ENCODE data around the gene DHRS9. TPM values are rescaled to one million over a fixed set of nuclear protein-coding genes. Genes with fewer than 3 reads are reported as not detected.

Gene DHRS9
- total and polyA plus RNA-seq, 11 donors: 0.81 to 30.9 (median 1.9) TPM

- 73 to 84% (median 77%) methylated on average over 5 to 6 of the region's 6 CpGs for WGBS, 4 donors
- peak in 1 of 4 donors; percentile 66 for ATAC-seq
- TF ChIP-seq, protein P1, sequence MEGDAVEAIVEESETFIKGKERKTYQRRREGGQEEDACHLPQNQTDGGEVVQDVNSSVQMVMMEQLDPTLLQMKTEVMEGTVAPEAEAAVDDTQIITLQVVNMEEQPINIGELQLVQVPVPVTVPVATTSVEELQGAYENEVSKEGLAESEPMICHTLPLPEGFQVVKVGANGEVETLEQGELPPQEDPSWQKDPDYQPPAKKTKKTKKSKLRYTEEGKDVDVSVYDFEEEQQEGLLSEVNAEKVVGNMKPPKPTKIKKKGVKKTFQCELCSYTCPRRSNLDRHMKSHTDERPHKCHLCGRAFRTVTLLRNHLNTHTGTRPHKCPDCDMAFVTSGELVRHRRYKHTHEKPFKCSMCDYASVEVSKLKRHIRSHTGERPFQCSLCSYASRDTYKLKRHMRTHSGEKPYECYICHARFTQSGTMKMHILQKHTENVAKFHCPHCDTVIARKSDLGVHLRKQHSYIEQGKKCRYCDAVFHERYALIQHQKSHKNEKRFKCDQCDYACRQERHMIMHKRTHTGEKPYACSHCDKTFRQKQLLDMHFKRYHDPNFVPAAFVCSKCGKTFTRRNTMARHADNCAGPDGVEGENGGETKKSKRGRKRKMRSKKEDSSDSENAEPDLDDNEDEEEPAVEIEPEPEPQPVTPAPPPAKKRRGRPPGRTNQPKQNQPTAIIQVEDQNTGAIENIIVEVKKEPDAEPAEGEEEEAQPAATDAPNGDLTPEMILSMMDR (IDR thresholded peaks at IDR 0.05): peak in 3 of 12 donors; percentile 11 to 15 (median 14)
- TF ChIP-seq POLR2A (IDR thresholded peaks at IDR 0.05): no peak
These were observed 18.5 kb downstream of the DHRS9 start for GRCh38 chr2:169087757-169088379.

GRCh38 chr2:169089182-169089581, 19.8 kb downstream of the DHRS9 start:
- H3K9me3 ChIP-seq: peaks cover 0 to 14% (median 0%) of the 10 kb centered on the region in 12 donors
- TF ChIP-seq, protein P1 (IDR thresholded peaks at IDR 0.05): no peak
- H3K4me3 ChIP-seq: no peak overlapping the region
- no peaks in the 10 kb centered on the region for H3K27me3 ChIP-seq
- H3K27ac ChIP-seq: no peak overlapping the region
- peaks cover 0 to 24% (median 0%) of the 10 kb centered on the region in 12 donors for H3K4me1 ChIP-seq
- intact Hi-C loops (cut with DNase I): loop anchor here in 1 of 10 donors (10.0 kb wide), 1 partner anchor 124 kb away; no protein-coding TSS in a partner anchor
- DNase-seq: no peak
- no peaks in the 10 kb centered on the region for H3K36me3 ChIP-seq
- 55 to 77% (median 63%) methylated on average over 2 of the region's 2 CpGs for WGBS, 4 donors
- no peak for ATAC-seq

More at GRCh38 chr2:169087757-169088379, 18.5 kb downstream of the DHRS9 start:
- H3K4me3 ChIP-seq: no peak overlapping the region
- no peaks in the 10 kb centered on the region for H3K36me3 ChIP-seq
- H3K27ac ChIP-seq: no peak overlapping the region
- H3K4me1 ChIP-seq: peaks cover 0 to 27% (median 0%) of the 10 kb centered on the region in 12 donors
- no peaks in the 10 kb centered on the region for H3K27me3 ChIP-seq
- DNase-seq: no peak
- intact Hi-C loops (cut with DNase I): loop anchor here in 1 of 10 donors (10.0 kb wide), 1 partner anchor 123 kb away; no protein-coding TSS in a partner anchor
- H3K9me3 ChIP-seq: peaks cover 0 to 14% (median 0%) of the 10 kb centered on the region in 12 donors

DNA sequence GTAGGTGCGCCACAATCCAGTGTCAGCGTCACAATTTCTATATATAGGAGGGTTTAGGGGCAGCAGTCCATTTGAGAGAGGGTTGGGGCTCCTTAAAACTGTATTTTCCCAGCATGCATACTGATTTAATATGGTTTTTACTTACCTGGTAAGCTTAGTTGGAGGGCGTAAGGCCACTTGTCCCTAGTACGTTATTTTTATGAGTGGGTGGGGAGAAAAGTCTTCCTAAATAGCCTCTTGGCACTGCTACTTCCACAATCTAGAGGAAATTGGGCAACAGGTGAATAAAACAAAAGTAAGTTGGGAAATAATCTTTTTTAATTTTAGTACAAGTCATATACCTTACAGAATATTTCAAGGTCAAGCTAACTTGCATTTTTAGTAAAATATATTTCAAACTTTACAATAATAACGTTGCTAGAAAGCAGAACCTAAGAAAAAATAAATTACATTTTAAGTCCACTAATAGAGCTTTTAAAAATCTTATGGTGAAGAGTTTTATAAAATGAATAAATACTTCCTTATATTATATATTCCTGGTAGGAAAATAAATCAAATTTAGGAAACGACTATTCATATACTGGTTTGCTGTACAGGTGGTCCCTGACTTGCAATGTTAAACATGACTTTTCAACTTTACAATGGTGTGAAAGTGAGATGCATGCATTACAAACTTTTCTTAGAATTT, 20.9 kb downstream of the DHRS9 start:
- Histone ChIP-seq H3K9me3 (peaks cover 0 to 5% (median 0%) of the 10 kb centered on the region in 12 donors), H3K4me3 (no peak overlapping the region), H3K36me3 (no peaks in the 10 kb centered on the region), H3K27ac (no peak overlapping the region), H3K27me3 (no peaks in the 10 kb centered on the region), H3K4me1 (peaks cover 0 to 35% (median under 1%) of the 10 kb centered on the region in 12 donors)
- ATAC-seq: no peak
- DNase-seq: no peak
- intact Hi-C loops (cut with DNase I): no loop called here
- WGBS, 4 donors: 82 to 87% (median 85%) methylated on average over 6 of the region's 6 CpGs
- no peak for TF ChIP-seq POLR2A (IDR thresholded peaks at IDR 0.05)
- TF ChIP-seq, protein P1 (IDR thresholded peaks at IDR 0.05): no peak

DNA sequence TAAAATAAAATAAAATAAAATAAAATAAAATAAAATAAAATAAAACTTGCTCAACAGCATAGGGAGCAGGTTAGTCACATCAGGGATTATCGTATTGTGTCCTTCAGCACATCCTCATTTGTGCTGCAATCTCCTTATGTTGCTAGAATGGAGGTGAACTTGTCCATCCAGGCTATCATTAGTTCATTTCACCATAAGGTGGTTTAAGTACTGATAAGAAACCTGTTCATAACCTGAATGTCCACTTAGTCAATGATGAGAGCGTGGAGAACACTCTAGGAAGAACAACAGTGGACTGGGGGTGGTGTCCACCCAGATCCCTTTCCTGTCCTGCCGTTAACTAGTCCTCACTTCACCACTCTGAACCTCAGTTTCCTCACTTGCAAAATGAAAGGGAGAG, 21.9 kb downstream of the DHRS9 start:
- TF ChIP-seq, protein P1 (IDR thresholded peaks at IDR 0.05): no peak
- TF ChIP-seq POLR2A (IDR thresholded peaks at IDR 0.05): no peak
- H3K27ac ChIP-seq: no peak overlapping the region
- H3K27me3 ChIP-seq: no peaks in the 10 kb centered on the region
- WGBS, 4 donors: 86 to 91% (median 88%) methylated on average over 3 of the region's 3 CpGs
- ATAC-seq (no peak), DNase-seq (no peak)
- H3K9me3 ChIP-seq: no peaks in the 10 kb centered on the region
- peaks cover 0 to 41% (median 5%) of the 10 kb centered on the region in 12 donors for H3K4me1 ChIP-seq
- intact Hi-C loops (cut with DNase I): no loop called here
- H3K36me3 ChIP-seq: no peaks in the 10 kb centered on the region
- no peak overlapping the region for H3K4me3 ChIP-seq
